OCI-LY3 (cell line): ENCODE measurements around the gene SLIT1.
A peak's percentile ranks its signal among the peaks of the same experiment; 100 is the strongest.

Experiments used
- H2AFZ ChIP-seq: fragments of 200-600, 300-600 bp; shearing (Covaris generic); 2 replicates; pipeline ENCODE4 v1.6.0; 2014; ENCODE audit warnings: antibody characterized with exemption, low read depth, low read length
- H3K27ac ChIP-seq: fragments of 200-600, 300-600 bp; sonication (generic); 2 replicates; pipeline ENCODE4 v1.5.1; 2014; ENCODE audit warnings: mild to moderate bottlenecking, low read length, moderate library complexity, mixed read lengths
- H3K27me3 ChIP-seq: fragments of 200-600, 300-600 bp; sonication (generic); 2 replicates; pipeline ENCODE4 v1.6.1; 2014; ENCODE audit warnings: low read depth, low read length, mixed read lengths
- H3K36me3 ChIP-seq: fragments of 200-600, 300-600 bp; sonication (generic); replicated peaks from 2 replicates; pipeline ENCODE3; 2014; ENCODE audit warnings: low read depth, low read length, mixed read lengths
- H3K4me1 ChIP-seq: fragments of 300-600, 200-600 bp; sonication (generic); 2 replicates; pipeline ENCODE4 v1.6.1; 2014; ENCODE audit warnings: low read length, mixed read lengths
- H3K4me2 ChIP-seq: fragments of 200-600, 300-600 bp; sonication (generic); 2 replicates; pipeline ENCODE4 v1.6.1; 2014; ENCODE audit warnings: low read length, mixed read lengths
- H3K4me3 ChIP-seq: fragments of 300-600, 200-600 bp; sonication (generic); 2 replicates; pipeline ENCODE4 v1.5.1; 2014; ENCODE audit warnings: antibody characterized with exemption, mild to moderate bottlenecking, low read length, moderate library complexity
- H3K79me2 ChIP-seq: fragments of 300-600, 200-600 bp; shearing (Covaris generic); 2 replicates; pipeline ENCODE4 v1.6.1; 2014; ENCODE audit warnings: mild to moderate bottlenecking, low read length, mixed read lengths
- H3K9ac ChIP-seq: fragments of 300-600, 200-600 bp; shearing (Covaris generic); 2 replicates; pipeline ENCODE4 v1.6.0; 2014; ENCODE audit warnings: mild to moderate bottlenecking, low read length, moderate library complexity
- H3K9me3 ChIP-seq: fragments of 200-600, 300-600 bp; shearing (Covaris generic); 2 replicates; pipeline ENCODE4 v1.6.1; 2014; ENCODE audit warnings: low read length, mixed read lengths; ENCODE audit not compliant: insufficient read depth
- H4K20me1 ChIP-seq: fragments of 200-600, 300-600 bp; sonication (generic); 2 replicates; pipeline ENCODE4 v1.6.1; 2016; ENCODE audit warnings: low read length, mixed read lengths; ENCODE audit not compliant: insufficient read depth
- EZH2phosphoT487 ChIP-seq: fragments of 200-600 bp; shearing (Covaris generic); IDR thresholded peaks from 2 replicates; pipeline ENCODE4 v1.6.1; 2018; ENCODE audit warnings: antibody characterized with exemption, mixed run types, low read depth
- TF ChIP-seq, protein P1 (sequence below): fragments of 200-600, 300-600 bp; sonication (generic); IDR thresholded peaks from 2 replicates; pipeline ENCODE4 v1.5.1; 2014; ENCODE audit warnings: antibody characterized with exemption, low read length, low read depth

SLIT1 gene

DNA sequence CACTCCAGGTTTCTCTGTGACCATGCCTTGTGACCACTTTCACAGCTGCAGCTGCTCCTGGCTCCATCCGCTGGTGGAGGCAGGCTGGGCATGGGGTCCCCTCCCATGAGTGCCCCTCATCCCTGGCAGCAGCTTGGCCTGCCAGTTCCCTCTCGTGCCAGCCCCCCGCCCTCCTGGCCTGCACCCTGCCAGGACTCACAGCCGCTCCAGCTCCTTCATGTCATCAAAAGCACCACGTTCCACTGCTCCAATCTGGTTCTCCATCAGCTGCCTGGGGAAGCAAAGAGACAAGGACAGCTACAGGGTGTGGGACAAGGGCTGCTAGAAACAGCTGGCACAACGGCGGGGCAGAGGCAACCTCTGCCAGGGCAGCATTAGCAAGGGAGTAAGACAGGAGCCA, 22.6 kb downstream of the SLIT1 start:
- Histone ChIP-seq H3K27ac (no peak overlapping the region), H3K4me3 (no peak overlapping the region)

DNA sequence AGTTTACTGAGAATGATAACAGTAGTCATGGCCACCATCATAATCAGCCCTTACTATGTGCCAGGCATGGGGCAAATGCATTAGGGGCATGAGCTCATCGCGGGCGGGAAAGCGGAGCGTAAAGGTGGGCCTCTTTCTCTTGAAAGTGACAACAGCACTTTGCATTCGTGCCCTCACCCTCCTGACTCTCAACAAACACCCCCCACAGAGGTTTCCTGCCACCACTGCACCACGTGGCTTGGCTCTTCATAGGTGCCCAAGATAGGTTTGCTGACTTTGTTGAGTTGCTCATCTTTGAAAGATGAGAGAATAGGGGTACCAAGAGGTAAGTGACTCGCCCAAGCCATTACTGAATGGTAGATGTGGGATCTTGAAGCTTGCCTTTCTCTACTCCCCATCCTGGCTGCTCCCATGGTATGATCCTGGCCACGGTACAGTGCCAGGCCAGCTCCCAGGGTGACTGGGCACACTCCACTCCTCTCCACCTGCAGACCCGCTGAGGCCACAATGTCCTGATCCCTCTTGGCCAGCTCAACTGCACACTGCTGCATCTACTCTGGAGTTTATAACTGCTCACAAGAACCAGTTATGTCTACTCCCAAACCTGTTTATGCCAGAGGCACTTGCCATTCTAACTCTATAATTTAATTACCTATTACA, 26.0 kb downstream of the SLIT1 start:
- Histone ChIP-seq H3K4me2 (no peak overlapping the region), H3K27ac (no peak overlapping the region), H3K36me3 (no peaks in the 10 kb centered on the region), H3K27me3 (no peaks in the 10 kb centered on the region), H3K9me3 (no peaks in the 10 kb centered on the region), H3K79me2 (no peaks in the 10 kb centered on the region), H2AFZ (no peak overlapping the region), H4K20me1 (no peaks in the 10 kb centered on the region), H3K4me3 (no peak overlapping the region), H3K9ac (no peak overlapping the region), H3K4me1 (peaks cover 13% of the 10 kb centered on the region)
- TF ChIP-seq, protein P1, sequence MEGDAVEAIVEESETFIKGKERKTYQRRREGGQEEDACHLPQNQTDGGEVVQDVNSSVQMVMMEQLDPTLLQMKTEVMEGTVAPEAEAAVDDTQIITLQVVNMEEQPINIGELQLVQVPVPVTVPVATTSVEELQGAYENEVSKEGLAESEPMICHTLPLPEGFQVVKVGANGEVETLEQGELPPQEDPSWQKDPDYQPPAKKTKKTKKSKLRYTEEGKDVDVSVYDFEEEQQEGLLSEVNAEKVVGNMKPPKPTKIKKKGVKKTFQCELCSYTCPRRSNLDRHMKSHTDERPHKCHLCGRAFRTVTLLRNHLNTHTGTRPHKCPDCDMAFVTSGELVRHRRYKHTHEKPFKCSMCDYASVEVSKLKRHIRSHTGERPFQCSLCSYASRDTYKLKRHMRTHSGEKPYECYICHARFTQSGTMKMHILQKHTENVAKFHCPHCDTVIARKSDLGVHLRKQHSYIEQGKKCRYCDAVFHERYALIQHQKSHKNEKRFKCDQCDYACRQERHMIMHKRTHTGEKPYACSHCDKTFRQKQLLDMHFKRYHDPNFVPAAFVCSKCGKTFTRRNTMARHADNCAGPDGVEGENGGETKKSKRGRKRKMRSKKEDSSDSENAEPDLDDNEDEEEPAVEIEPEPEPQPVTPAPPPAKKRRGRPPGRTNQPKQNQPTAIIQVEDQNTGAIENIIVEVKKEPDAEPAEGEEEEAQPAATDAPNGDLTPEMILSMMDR = no peak
- TF ChIP-seq EZH2phosphoT487 = no peak

More for the DNA sequence above, 22.6 kb downstream of the SLIT1 start:
- H3K79me2 ChIP-seq = no peaks in the 10 kb centered on the region
- no peaks in the 10 kb centered on the region for H3K9me3 ChIP-seq
- H3K4me1 ChIP-seq = peaks cover 3% of the 10 kb centered on the region
- no peaks in the 10 kb centered on the region for H4K20me1 ChIP-seq
- no peak overlapping the region for H3K9ac ChIP-seq
- no peak overlapping the region for H3K4me2 ChIP-seq
- H3K27me3 ChIP-seq = no peaks in the 10 kb centered on the region
- no peaks in the 10 kb centered on the region for H3K36me3 ChIP-seq
- TF ChIP-seq, protein P1 = no peak
- no peak for TF ChIP-seq EZH2phosphoT487
- no peak overlapping the region for H2AFZ ChIP-seq

DNA sequence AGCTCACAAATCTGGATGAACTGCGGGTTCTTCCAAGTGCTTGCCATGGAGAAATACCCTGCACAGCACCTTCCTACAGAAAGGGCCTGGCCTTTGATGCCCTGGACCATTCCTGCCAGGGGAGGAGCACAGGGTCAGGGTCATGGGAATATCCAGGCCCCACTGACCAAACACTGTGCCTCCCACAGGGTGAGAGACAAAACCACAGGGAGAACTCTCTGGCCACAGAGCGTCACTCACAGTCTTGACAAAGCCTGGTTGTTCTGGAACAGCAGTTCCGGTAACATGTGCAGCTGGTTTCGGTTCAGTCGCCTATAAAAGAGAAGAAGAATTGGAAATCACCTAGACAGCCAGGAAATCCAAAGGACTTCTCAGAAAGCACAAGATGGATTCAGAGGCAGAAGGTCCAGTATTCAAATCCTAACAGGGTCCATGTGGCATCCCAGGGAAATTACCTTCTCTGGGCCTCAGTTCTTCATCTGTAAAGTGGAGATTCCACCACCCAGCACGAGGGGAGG, 28.1 kb downstream of the SLIT1 start:
- Histone ChIP-seq H3K9ac (no peak overlapping the region), H4K20me1 (no peaks in the 10 kb centered on the region), H3K4me1 (peaks cover 10% of the 10 kb centered on the region), H3K4me2 (peak overlapping the region; percentile 56), H3K27me3 (no peaks in the 10 kb centered on the region), H2AFZ (no peak overlapping the region), H3K9me3 (no peaks in the 10 kb centered on the region), H3K4me3 (no peak overlapping the region), H3K27ac (no peak overlapping the region), H3K36me3 (no peaks in the 10 kb centered on the region), H3K79me2 (no peaks in the 10 kb centered on the region)
- TF ChIP-seq EZH2phosphoT487 = no peak
- TF ChIP-seq, protein P1 = no peak

DNA sequence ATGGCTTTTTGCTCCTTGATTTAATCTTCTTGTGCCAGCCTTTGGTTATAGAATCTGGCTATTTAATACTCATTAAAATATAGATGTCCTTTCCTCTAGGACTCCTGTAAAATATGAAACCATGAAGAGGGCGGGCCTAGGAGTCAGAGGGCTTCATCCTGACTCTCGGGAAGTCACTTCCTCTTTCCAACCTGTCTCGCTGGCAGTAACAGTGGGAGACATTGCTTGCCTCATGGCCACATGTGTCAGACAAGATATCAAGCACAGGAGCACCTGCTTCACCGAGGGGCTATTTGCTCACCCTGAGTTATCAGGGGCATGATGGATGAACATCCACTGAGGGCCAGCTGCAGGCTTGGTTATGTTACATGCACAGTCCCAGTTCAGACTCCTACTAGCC, 31.0 kb downstream of the SLIT1 start:
- Histone ChIP-seq H3K9me3 (no peaks in the 10 kb centered on the region), H3K4me2 (no peak overlapping the region), H3K9ac (no peak overlapping the region), H3K4me3 (no peak overlapping the region), H3K27me3 (no peaks in the 10 kb centered on the region), H4K20me1 (no peaks in the 10 kb centered on the region), H3K27ac (no peak overlapping the region), H3K4me1 (peaks cover 10% of the 10 kb centered on the region), H2AFZ (no peak overlapping the region), H3K79me2 (no peaks in the 10 kb centered on the region), H3K36me3 (no peaks in the 10 kb centered on the region)
- TF ChIP-seq, protein P1 = no peak
- no peak for TF ChIP-seq EZH2phosphoT487
